ENCODE results near the gene RAB18. TPM values are rescaled to one million over a fixed set of nuclear protein-coding genes. Genes with fewer than 3 reads are reported as not detected.
A peak's percentile ranks its signal among the peaks of the same experiment; 100 is the strongest.
"Not testable (repeated sequence)": the region's sequence is repeated elsewhere in the genome, so short reads cannot be mapped to it uniquely, and the experiment has no call there.

The RAB18 gene
- total and polyA plus RNA-seq, 10 donors = 21.2 to 104 (median 52.2) TPM

DNA sequence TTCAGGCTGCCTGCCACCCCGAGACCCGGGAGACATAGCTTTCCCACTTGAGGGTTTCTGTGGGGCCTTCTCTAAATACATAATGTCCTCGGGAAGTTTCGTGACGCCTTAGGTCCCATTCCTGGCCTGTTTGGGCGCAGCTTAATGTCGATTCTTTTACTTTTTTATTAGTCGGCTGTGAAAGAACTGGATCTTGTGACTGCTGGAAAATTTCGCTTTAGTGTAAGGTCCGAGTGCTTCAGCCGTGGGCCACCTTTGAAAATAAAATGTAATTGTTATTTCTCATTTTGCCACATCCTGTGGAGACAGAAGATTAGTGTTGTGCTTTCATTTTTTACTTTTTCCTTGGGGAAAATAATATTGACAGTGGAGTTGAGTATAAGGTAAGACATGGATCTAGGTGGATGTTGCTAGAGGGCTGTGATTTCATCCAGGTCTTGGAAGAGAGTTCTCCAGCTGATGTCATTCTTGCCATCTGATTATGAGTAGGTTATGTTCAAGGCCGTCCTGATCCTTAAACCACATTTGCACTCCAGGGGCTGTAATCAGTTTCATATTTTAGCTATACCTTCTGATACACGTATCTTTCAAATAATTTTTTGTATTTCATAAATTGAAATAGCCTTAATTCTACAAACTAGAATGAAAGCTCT is 830 bp downstream of the RAB18 start:
- TF ChIP-seq POLR2A (IDR thresholded peaks at IDR 0.05) = no peak
- TF ChIP-seq POLR2AphosphoS5 (IDR thresholded peaks at IDR 0.05) = no peak
- TF ChIP-seq, protein P1, sequence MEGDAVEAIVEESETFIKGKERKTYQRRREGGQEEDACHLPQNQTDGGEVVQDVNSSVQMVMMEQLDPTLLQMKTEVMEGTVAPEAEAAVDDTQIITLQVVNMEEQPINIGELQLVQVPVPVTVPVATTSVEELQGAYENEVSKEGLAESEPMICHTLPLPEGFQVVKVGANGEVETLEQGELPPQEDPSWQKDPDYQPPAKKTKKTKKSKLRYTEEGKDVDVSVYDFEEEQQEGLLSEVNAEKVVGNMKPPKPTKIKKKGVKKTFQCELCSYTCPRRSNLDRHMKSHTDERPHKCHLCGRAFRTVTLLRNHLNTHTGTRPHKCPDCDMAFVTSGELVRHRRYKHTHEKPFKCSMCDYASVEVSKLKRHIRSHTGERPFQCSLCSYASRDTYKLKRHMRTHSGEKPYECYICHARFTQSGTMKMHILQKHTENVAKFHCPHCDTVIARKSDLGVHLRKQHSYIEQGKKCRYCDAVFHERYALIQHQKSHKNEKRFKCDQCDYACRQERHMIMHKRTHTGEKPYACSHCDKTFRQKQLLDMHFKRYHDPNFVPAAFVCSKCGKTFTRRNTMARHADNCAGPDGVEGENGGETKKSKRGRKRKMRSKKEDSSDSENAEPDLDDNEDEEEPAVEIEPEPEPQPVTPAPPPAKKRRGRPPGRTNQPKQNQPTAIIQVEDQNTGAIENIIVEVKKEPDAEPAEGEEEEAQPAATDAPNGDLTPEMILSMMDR (IDR thresholded peaks at IDR 0.05 in 8 of 11, conservative IDR thresholded peaks at IDR 0.05 in 3 of 11) = no peak
- no peaks in the 10 kb centered on the region for H3K9me3 ChIP-seq
- WGBS, 5 donors = 2 to 4% (median 3%) methylated on average over 12 to 13 of the region's 13 CpGs
- peaks cover 0 to 6% (median 0%) of the 10 kb centered on the region in 6 donors for H3K36me3 ChIP-seq
- intact Hi-C loops (cut with DNase I; ENCODE audit: low total_unique reads) = no loop called here
- H3K4me3 ChIP-seq = peak overlapping the region; percentile 64 to 90 (median 68)
- no peaks in the 10 kb centered on the region for H3K27me3 ChIP-seq (replicated peaks in 1 of 7)
- peaks cover 20 to 60% (median 49%) of the 10 kb centered on the region in 6 donors for H3K4me1 ChIP-seq
- peak overlapping the region; percentile 86 to 97 (median 93) for H3K27ac ChIP-seq
- DNase-seq = no peak

DNA sequence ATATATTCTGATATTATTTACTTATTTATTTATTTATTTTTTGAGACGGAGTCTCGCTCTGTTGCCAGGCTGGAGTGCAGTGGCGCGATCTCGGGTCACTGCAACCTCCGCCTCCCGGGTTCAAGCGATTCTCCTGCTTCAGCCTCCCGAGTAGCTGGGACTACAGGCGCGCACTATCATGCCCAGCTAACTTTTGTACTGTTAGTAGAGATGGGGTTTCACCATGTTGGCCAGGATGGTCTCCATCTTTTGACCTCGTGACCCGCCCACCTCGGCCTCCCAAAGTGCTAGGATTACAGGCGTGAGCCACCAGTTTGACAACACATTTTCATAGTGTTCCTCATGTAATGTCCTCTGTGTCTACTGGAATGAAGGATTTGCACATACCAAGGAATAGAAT is 1.4 kb downstream of the RAB18 start:
- peak overlapping the region in 7 of 8 donors; percentile 64 to 90 (median 68) for H3K4me3 ChIP-seq
- H3K36me3 ChIP-seq = peaks cover 0 to 12% (median 0%) of the 10 kb centered on the region in 6 donors
- H3K4me1 ChIP-seq = peaks cover 20 to 66% (median 51%) of the 10 kb centered on the region in 6 donors
- DNase-seq; H3K27me3 ChIP-seq (replicated peaks in 1 of 7); intact Hi-C loops (cut with DNase I; ENCODE audit: low total_unique reads); H3K9me3 ChIP-seq: not testable (repeated sequence)
- peak overlapping the region in 2 of 8 donors; percentile 93 to 96 for H3K27ac ChIP-seq
- WGBS, 5 donors = 88 to 96% (median 92%) methylated on average over 15 of the region's 15 CpGs

DNA sequence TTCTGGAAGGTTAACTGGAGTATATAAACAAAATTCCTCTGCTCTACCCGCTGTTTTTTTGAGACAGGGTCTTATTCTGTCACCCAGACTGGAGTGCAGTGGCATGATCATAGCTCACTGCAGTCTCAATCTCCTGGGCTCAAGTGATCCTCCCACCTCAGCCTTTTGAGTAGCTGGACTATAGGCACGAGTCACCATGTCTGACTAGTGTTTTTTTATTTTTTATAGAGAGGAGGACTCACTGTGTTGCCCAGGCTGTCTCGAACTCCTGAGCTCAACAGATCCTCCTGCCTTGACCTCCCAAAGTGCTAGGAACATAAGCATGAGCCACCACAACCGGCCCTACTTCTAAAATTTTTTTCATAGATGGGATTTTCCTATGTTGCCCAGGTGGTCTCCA is 2.2 kb downstream of the RAB18 start:
- Histone ChIP-seq H3K27ac (no peak overlapping the region), H3K27me3 (replicated peaks in 1 of 7) (no peaks in the 10 kb centered on the region), H3K9me3 (no peaks in the 10 kb centered on the region), H3K4me1 (peaks cover 20 to 73% (median 52%) of the 10 kb centered on the region in 6 donors), H3K4me3 (peak overlapping the region in 1 of 8 donors; percentile 6), H3K36me3 (peaks cover 0 to 20% (median 5%) of the 10 kb centered on the region in 6 donors)
- 76 to 89% (median 86%) methylated on average over 4 of the region's 4 CpGs for WGBS, 5 donors
- no peak for DNase-seq
- intact Hi-C loops (cut with DNase I; ENCODE audit: low total_unique reads) = no loop called here
- TF ChIP-seq, protein P1 (IDR thresholded peaks at IDR 0.05 in 8 of 11, conservative IDR thresholded peaks at IDR 0.05 in 3 of 11) = no peak
- TF ChIP-seq POLR2A (IDR thresholded peaks at IDR 0.05) (no peak), POLR2AphosphoS5 (IDR thresholded peaks at IDR 0.05) (no peak)

DNA sequence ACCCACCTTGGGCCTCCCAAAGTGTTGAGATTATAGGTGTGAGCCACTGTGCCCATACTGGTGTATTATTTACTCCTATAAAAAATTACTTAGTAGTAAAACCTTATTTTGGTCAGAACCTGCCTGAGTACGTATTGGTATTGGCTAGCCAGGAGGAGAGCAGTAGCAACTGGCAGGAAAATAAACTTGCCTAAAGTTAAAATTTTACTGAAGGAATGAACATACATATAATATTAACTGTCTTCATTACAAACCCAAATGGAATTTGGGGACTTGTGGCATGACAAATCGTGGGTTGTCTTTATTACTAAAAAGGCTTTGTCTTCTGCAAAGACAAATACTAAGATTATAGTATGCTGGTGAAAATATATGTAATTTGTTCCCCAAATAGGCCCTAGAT is 8.4 kb downstream of the RAB18 start:
- no peak for TF ChIP-seq POLR2AphosphoS5 (IDR thresholded peaks at IDR 0.05)
- no peak for TF ChIP-seq POLR2A (IDR thresholded peaks at IDR 0.05)
- TF ChIP-seq, protein P1 (IDR thresholded peaks at IDR 0.05 in 8 of 11, conservative IDR thresholded peaks at IDR 0.05 in 3 of 11) = no peak
- 69 to 97% (median 76%) methylated on average over 2 of the region's 2 CpGs for WGBS, 5 donors
- H3K4me1 ChIP-seq = peaks cover 3 to 88% (median 34%) of the 10 kb centered on the region in 6 donors

More for the DNA sequence above, 8.4 kb downstream of the RAB18 start:
- Histone ChIP-seq H3K27me3 (replicated peaks in 1 of 7) (no peaks in the 10 kb centered on the region), H3K36me3 (peaks cover 0 to 69% (median 18%) of the 10 kb centered on the region in 6 donors), H3K27ac (no peak overlapping the region), H3K4me3 (no peak overlapping the region), H3K9me3 (no peaks in the 10 kb centered on the region)
- no peak for DNase-seq
- intact Hi-C loops (cut with DNase I; ENCODE audit: low total_unique reads) = no loop called here

All from spleen (tissue), 11 donors.